ENCODE results near the gene PTPRN2. TPM values are rescaled to one million over a fixed set of nuclear protein-coding genes. Genes with fewer than 3 reads are reported as not detected.

Gene PTPRN2
- total RNA-seq, 1 donor from 2014 or later = 11.4 TPM

DNA sequence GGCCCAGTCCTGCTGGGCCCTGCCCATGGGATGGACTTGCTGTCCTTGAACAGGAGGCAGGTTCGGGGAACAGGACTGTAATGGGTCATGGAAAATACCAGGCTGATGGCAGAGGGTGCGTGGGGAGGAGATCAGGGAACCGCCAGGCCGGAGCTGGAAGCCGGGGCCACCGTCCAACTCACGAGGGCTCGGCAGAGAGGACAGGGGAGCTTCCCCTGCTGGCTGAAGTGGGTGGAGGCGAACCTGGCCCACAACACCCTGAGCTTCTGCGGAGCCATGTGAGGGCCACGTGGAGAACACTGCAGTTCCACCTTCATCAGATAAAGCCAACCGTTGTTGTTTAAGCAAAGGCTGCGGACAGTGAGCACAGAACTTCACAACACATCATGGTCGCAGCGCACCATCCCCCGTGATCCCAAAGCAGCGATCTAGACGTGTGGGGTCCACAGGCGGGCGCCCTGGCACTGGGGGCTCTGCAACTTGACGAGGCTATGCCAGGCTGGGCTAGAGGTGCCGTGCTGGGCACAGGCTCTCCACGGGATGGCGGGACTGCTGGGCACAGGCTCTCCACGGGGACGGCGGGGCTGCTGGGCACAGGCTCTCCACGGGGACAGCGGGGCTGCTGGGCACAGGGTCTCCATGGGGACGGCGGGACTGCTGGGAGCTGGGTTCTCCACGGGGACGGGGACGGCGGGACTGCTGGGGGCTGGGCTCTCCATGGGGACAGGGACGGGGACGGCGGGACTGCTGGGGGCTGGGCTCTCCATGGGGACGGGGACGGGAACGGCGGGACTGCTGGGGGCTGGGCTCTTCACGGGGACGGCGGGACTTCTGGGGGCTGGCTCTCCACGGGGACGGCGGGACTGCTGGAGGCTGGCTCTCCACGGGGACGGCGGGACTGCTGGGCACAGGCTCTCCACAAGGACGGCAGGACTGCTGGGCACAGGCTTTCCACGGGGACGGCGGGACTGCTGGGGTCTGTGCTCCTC is 777.5 kb downstream of the PTPRN2 start:
- Mint-ChIP-seq H3K4me3 (ENCODE audit: low read depth) (no peak overlapping the region), H3K27ac (no peak overlapping the region), H3K9me3 (ENCODE audit: low read depth) (peaks cover 7% of the 10 kb centered on the region), H3K27me3 (peaks cover 5% of the 10 kb centered on the region), H3K4me1 (ENCODE audit: low read depth) (peaks cover 4% of the 10 kb centered on the region), H3K36me3 (ENCODE audit: insufficient read depth) (no peaks in the 10 kb centered on the region)
- no peak for DNase-seq (ENCODE audit: low spot score, unreplicated experiment)
- TF ChIP-seq, protein P1, sequence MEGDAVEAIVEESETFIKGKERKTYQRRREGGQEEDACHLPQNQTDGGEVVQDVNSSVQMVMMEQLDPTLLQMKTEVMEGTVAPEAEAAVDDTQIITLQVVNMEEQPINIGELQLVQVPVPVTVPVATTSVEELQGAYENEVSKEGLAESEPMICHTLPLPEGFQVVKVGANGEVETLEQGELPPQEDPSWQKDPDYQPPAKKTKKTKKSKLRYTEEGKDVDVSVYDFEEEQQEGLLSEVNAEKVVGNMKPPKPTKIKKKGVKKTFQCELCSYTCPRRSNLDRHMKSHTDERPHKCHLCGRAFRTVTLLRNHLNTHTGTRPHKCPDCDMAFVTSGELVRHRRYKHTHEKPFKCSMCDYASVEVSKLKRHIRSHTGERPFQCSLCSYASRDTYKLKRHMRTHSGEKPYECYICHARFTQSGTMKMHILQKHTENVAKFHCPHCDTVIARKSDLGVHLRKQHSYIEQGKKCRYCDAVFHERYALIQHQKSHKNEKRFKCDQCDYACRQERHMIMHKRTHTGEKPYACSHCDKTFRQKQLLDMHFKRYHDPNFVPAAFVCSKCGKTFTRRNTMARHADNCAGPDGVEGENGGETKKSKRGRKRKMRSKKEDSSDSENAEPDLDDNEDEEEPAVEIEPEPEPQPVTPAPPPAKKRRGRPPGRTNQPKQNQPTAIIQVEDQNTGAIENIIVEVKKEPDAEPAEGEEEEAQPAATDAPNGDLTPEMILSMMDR (IDR thresholded peaks at IDR 0.05; ENCODE audit: unreplicated experiment) = no peak

DNA sequence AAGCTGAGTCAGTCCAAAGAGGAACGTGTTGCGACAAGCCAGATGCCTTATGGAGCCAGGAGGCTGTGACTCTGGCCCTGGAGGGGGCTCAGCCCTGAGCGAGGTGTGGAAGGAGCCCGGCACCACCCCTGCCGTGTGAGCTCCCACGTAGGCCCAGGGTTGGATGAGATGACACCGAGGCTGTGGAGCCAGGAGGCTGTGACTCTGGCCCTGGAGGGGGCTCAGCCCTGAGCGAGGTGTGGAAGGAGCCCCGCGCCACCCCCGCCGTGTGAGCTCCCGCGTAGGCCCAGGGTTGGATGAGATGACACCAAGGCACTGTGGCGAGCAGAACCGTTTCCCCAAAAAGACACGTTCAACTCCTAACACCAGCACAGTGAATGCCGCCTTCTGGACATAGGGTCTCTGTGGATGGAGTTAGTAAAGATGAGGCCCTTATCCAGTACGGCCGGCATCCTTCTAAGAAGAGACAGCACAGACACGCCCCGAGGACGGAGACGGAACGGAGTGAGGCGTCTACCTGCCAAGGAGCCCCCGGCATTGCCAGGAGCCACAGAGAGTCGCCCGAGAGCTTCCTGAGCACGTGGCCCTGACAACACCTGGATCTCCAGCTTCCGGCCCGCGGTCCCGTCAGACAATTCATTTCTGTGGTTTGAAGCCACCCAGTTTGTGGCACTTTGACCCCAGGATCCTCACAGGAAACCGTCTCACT is 778.3 kb downstream of the PTPRN2 start:
- Mint-ChIP-seq H3K27ac (no peak overlapping the region), H3K4me3 (ENCODE audit: low read depth) (no peak overlapping the region), H3K9me3 (ENCODE audit: low read depth) (peaks cover 7% of the 10 kb centered on the region), H3K4me1 (ENCODE audit: low read depth) (peaks cover 5% of the 10 kb centered on the region), H3K27me3 (peaks cover 5% of the 10 kb centered on the region), H3K36me3 (ENCODE audit: insufficient read depth) (no peaks in the 10 kb centered on the region)
- DNase-seq (ENCODE audit: low spot score, unreplicated experiment) = no peak
- TF ChIP-seq, protein P1 (IDR thresholded peaks at IDR 0.05; ENCODE audit: unreplicated experiment) = no peak

DNA sequence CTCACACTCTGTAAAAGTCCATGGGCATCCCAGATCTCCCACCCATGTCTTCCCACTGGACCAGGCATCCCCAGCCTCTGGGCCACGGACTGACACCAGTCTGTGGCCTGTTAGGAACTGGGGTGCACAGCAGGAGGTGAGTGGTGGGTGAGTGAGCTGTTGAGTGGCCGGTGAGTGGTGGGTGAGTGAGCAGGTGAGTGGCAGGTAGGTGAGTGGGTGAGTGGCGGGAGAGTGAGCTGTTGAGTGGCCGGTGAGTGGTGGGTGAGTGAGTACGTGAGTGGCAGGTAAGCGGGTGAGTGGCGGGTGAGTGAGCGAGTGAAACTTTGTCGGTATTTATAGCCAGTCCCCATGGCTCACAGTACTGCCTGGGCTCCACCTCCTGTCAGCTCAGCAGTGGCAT is 779.6 kb downstream of the PTPRN2 start:
- peaks cover 10% of the 10 kb centered on the region for H3K9me3 Mint-ChIP-seq (ENCODE audit: low read depth)
- H3K4me3 Mint-ChIP-seq (ENCODE audit: low read depth) = no peak overlapping the region
- H3K27ac Mint-ChIP-seq = peak overlapping the region; percentile 22
- no peaks in the 10 kb centered on the region for H3K36me3 Mint-ChIP-seq (ENCODE audit: insufficient read depth)
- TF ChIP-seq, protein P1 (IDR thresholded peaks at IDR 0.05; ENCODE audit: unreplicated experiment) = no peak
- H3K4me1 Mint-ChIP-seq (ENCODE audit: low read depth) = peaks cover 5% of the 10 kb centered on the region
- H3K27me3 Mint-ChIP-seq = peaks cover 5% of the 10 kb centered on the region
- no peak for DNase-seq (ENCODE audit: low spot score, unreplicated experiment)

DNA sequence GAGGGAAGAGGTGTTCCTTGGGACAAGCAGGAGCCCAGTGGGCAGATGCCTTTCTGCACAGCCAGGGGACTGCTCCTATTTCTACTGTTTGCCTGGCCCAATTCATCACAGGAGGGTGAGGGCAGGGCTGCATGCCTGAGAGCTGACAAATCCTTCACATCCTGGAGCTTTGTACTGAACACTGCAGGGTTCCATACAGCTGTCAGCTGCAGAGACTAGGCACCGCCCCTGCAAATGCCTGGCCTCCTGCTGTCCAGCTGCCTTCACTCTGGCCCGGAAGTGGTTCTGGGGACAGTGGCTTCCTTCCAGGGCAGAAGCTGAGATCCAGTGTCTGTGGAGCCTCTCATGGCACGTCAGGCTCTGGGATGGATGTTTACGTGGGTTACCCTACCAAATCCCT is 780.1 kb downstream of the PTPRN2 start:
- H3K27ac Mint-ChIP-seq = no peak overlapping the region
- DNase-seq (ENCODE audit: low spot score, unreplicated experiment) = no peak
- peaks cover 10% of the 10 kb centered on the region for H3K9me3 Mint-ChIP-seq (ENCODE audit: low read depth)
- TF ChIP-seq, protein P1 (IDR thresholded peaks at IDR 0.05; ENCODE audit: unreplicated experiment) = no peak
- H3K27me3 Mint-ChIP-seq = peaks cover 5% of the 10 kb centered on the region
- no peak overlapping the region for H3K4me3 Mint-ChIP-seq (ENCODE audit: low read depth)
- no peaks in the 10 kb centered on the region for H3K36me3 Mint-ChIP-seq (ENCODE audit: insufficient read depth)
- H3K4me1 Mint-ChIP-seq (ENCODE audit: low read depth) = peaks cover 5% of the 10 kb centered on the region

DNA sequence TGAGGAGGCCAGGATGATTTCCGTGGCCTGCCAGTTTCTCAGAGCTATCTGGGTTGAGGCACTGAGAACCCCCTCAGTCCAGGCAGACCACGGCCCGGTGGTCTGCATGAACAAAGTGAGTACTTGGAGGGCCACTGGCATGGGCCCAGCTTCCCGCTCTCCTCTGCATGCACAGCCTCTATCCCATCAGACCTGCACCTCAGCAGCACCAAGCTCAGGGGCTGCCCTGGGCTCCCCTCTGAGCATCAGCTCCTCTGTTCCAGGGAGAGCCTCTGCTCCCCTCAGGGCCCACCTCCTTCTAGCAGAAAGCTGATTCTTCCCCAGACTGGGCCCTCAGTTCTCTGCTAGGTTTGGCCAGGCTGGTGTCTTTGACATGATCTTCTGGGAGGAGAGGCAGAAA is 780.9 kb downstream of the PTPRN2 start:
- no peak for DNase-seq (ENCODE audit: low spot score, unreplicated experiment)
- H3K4me3 Mint-ChIP-seq (ENCODE audit: low read depth) = no peak overlapping the region
- TF ChIP-seq, protein P1 (IDR thresholded peaks at IDR 0.05; ENCODE audit: unreplicated experiment) = no peak
- H3K9me3 Mint-ChIP-seq (ENCODE audit: low read depth) = peaks cover 15% of the 10 kb centered on the region
- peaks cover 5% of the 10 kb centered on the region for H3K4me1 Mint-ChIP-seq (ENCODE audit: low read depth)
- no peaks in the 10 kb centered on the region for H3K36me3 Mint-ChIP-seq (ENCODE audit: insufficient read depth)
- H3K27ac Mint-ChIP-seq = no peak overlapping the region
- peaks cover 3% of the 10 kb centered on the region for H3K27me3 Mint-ChIP-seq
